NT2/D1 (cell line): Measurements from ENCODE around the gene MPRIP.

Experiments
- SUZ12 ChIP-seq: IDR thresholded peaks from 2 replicates; pipeline ENCODE4 v1.6.1; 2011; ENCODE audit not compliant: insufficient read length, insufficient read depth; ENCODE audit errors: extremely low read depth
- YY1 ChIP-seq: IDR thresholded peaks from 2 replicates; pipeline ENCODE4 v1.6.1; 2011; ENCODE audit not compliant: insufficient read length, insufficient read depth
- ZNF274 ChIP-seq: IDR thresholded peaks from 2 replicates; pipeline ENCODE4 v1.6.1; 2011; ENCODE audit warnings: mild to moderate bottlenecking, low read depth, low read length

- no peak for TF ChIP-seq ZNF274
- TF ChIP-seq SUZ12 = no peak
- no peak for TF ChIP-seq YY1
These were observed 63.7 kb downstream of the MPRIP start for GRCh38 chr17:17105976-17106375.
